ENCODE measurements around the gene BANP.
"Not testable (repeated sequence)": the region's sequence is repeated elsewhere in the genome, so short reads cannot be mapped to it uniquely, and the experiment has no call there.

Gene BANP

GRCh38 chr16:88073201-88073721 is 122.0 kb downstream of the BANP start:
- no peak for DNase-seq (ENCODE audit: low read depth)
- TF ChIP-seq, protein P1, sequence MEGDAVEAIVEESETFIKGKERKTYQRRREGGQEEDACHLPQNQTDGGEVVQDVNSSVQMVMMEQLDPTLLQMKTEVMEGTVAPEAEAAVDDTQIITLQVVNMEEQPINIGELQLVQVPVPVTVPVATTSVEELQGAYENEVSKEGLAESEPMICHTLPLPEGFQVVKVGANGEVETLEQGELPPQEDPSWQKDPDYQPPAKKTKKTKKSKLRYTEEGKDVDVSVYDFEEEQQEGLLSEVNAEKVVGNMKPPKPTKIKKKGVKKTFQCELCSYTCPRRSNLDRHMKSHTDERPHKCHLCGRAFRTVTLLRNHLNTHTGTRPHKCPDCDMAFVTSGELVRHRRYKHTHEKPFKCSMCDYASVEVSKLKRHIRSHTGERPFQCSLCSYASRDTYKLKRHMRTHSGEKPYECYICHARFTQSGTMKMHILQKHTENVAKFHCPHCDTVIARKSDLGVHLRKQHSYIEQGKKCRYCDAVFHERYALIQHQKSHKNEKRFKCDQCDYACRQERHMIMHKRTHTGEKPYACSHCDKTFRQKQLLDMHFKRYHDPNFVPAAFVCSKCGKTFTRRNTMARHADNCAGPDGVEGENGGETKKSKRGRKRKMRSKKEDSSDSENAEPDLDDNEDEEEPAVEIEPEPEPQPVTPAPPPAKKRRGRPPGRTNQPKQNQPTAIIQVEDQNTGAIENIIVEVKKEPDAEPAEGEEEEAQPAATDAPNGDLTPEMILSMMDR (IDR thresholded peaks at IDR 0.05; ENCODE audit: insufficient read depth, low read depth, low read length, missing control alignments): no peak

GRCh38 chr16:88074041-88074440 is 122.8 kb downstream of the BANP start:
- no peak overlapping the region for H3K4me3 ChIP-seq (ENCODE audit: low read length)
- no peak for DNase-seq (ENCODE audit: low read depth)
- TF ChIP-seq, protein P1 (IDR thresholded peaks at IDR 0.05; ENCODE audit: insufficient read depth, low read depth, low read length, missing control alignments): no peak

More at GRCh38 chr16:88073201-88073721, 122.0 kb downstream of the BANP start:
- no peak overlapping the region for H3K4me3 ChIP-seq (ENCODE audit: low read length)

DNA sequence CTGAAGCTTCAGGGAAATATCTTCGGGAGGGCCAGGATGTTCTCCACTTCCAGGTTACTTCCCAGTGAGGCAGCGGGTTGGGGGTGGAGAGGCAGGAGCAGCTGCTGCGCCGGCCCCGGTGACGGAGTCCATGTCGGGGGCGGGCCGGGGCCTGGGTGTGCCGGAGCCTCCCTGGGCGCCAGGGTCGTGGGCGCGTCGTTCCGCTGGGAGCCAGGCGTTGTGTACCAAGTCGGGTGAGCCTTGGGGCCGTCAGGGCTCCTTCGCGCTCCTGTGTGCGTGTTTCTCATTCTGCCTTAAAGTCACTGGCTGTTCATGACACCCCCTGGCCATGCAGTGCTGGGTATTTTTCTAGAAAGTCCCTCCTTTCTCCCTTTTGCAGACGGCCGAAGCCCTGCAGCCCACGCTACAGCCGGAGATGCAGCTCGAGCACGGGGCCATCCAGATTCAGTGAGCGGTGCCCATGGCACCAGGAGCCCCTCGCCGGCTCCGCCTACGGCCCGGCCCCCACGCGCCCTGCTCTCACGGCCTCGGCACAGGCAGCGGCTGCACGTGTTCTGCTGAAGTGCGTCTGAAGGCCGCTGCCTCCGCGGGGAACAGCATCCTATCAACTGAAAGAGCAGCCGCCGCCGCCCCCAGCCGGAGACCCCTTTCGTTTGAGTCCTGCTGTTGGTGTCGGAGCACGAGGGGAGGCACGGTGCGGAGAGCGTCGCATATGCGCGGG is 125.1 kb downstream of the BANP start:
- no peak for DNase-seq (ENCODE audit: low read depth)
- TF ChIP-seq, protein P1 (IDR thresholded peaks at IDR 0.05; ENCODE audit: insufficient read depth, low read depth, low read length, missing control alignments): no peak
- H3K4me3 ChIP-seq (ENCODE audit: low read length): no peak overlapping the region

DNA sequence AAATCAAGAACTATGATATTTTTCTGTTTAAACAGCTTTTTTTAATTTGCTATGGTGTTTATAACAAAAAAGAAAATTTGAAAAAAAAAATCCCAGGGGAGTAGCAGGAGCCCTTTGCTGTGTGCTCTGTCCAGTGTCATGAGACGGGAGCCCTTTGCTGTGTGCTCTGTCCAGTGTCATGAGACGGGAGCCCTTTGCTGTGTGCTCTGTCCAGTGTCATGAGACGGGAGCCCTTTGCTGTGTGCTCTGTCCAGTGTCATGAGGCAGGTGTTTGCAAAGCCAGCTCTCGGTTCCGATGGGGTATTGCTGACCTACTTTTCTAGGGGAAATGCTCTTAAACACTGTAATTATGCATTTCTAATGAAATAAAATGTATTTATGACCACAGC is 125.7 kb downstream of the BANP start:
- DNase-seq (ENCODE audit: low read depth); H3K4me3 ChIP-seq (ENCODE audit: low read length): not testable (repeated sequence)

GRCh38 chr16:88077328-88078108 is 126.3 kb downstream of the BANP start:
- TF ChIP-seq, protein P1 (IDR thresholded peaks at IDR 0.05; ENCODE audit: insufficient read depth, low read depth, low read length, missing control alignments): no peak
- H3K4me3 ChIP-seq (ENCODE audit: low read length): no peak overlapping the region
- no peak for DNase-seq (ENCODE audit: low read depth)

DNA sequence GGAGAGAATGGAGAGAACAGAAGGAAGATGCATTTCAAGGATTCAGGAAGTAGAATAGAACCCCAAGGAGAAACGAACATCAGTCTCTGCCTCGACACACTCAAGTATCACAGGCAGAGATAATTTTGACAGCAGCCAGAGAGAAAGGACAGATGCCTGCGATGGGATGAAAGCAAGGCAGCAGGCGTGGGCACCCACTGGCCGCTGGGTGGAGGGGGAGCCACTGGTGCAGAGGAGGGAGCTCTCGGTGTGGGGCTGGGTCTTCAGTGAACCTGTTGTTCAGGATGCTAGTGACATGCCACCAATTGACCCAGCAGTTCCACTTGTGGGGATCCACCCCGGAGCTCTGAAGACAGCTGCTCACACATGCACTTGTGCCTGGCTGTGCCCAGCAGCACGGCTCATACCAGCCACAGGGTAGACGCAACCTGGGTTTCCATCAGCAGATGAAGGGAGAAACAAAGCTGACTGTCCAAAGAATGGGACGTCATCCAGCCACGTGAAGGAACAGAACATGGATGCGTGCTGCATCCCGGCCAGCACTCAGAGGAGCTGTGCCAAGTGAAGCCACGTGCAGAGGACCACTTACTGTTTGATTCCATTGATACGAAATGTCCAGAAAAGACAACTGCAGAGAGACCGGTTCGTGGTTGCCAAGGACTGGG is 127.0 kb downstream of the BANP start:
- H3K4me3 ChIP-seq (ENCODE audit: low read length): no peak overlapping the region
- no peak for DNase-seq (ENCODE audit: low read depth)
- TF ChIP-seq, protein P1 (IDR thresholded peaks at IDR 0.05; ENCODE audit: insufficient read depth, low read depth, low read length, missing control alignments): no peak

GRCh38 chr16:88083582-88083981 is 132.3 kb downstream of the BANP start:
- no peak for DNase-seq (ENCODE audit: low read depth)
- TF ChIP-seq, protein P1 (IDR thresholded peaks at IDR 0.05; ENCODE audit: insufficient read depth, low read depth, low read length, missing control alignments): no peak

More at GRCh38 chr16:88083582-88083981, 132.3 kb downstream of the BANP start:
- H3K4me3 ChIP-seq (ENCODE audit: low read length): no peak overlapping the region
